Measurements from ENCODE around the gene RHOBTB3. TPM values are rescaled to one million over a fixed set of nuclear protein-coding genes. Genes with fewer than 3 reads are reported as not detected.

Gene RHOBTB3
- total and polyA plus RNA-seq, 2 donors (not counting 3 experiments of a cell fraction or from before 2014, with no cell fraction given): 44.1 to 52.1 TPM

DNA sequence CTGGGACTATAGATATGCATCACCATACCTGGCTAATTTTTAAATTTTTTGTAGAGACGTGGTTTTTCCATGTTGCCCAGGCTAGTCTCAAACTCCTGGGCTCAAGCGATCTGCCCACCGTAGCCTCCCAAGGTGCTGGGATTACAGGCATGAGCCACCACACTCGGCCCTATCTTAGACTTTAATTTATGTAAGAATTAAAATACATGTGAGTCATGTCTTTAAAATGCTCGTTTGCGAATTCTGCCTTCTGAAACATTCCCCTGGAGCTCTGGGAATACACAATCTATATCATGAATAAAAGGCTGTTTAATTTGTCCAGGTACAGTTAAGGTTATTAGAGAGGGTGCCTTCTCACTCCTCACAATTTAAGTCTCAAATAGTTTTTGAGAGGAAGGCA lies 32.8 kb downstream of the RHOBTB3 start:
- FAIRE-seq (no peak), DNase-seq (ENCODE audit: low read depth, low spot score) (no peak)
- no peak overlapping the region for H3K27ac ChIP-seq (ENCODE audit: insufficient read depth, low read depth, low read length)
- intact Hi-C loops (cut with micrococcal nuclease): no loop called here
- H3K9me1 ChIP-seq (replicated peaks; ENCODE audit: control insufficient read depth, extremely low read depth, insufficient read depth, low read length): no peaks in the 10 kb centered on the region
- peaks cover 35% of the 10 kb centered on the region for H3K4me1 ChIP-seq (ENCODE audit: control insufficient read depth, extremely low read depth, insufficient read depth, low read length)
- H4K20me1 ChIP-seq (replicated peaks; ENCODE audit: control insufficient read depth, extremely low read depth, insufficient read depth, low read length): no peaks in the 10 kb centered on the region
- no peak overlapping the region for H3K4me2 ChIP-seq (ENCODE audit: insufficient read depth, low read length)
- H3K79me2 ChIP-seq (ENCODE audit: control insufficient read depth, insufficient read depth, low read length): no peaks in the 10 kb centered on the region
- dilution Hi-C loops (cut with MboI; ENCODE audit: extremely low pct_ligation_motif_present, low sequenced_read_pairs): no loop called here
- no peaks in the 10 kb centered on the region for H3K9me3 ChIP-seq (replicated peaks; ENCODE audit: control insufficient read depth, insufficient read depth, low read length)
- no peak overlapping the region for H3K9ac ChIP-seq (replicated peaks; ENCODE audit: extremely low read depth, insufficient read depth, low read length)
- H3K4me3 ChIP-seq (replicated peaks in 1 of 3; ENCODE audit: insufficient read depth in 1 of 3, low read depth in 1 of 3, low read length in 3 of 3): no peak overlapping the region
- ChIA-PET POLR2A (no interaction called here), CTCF (interaction anchor here (1.7 kb wide), 1 partner anchor 33 kb away, joined by 3 read pairs; the partner anchor contains the start of gene RHOBTB3)
- no peak overlapping the region for H2AFZ ChIP-seq (ENCODE audit: low read depth, low read length)
- BruUV-seq (replicated peaks): no TSS peak
- H3K27me3 ChIP-seq (ENCODE audit: control insufficient read depth in 2 of 2, insufficient read depth in 2 of 2, low read length in 2 of 2): no peaks in the 10 kb centered on the region
- H3K36me3 ChIP-seq (ENCODE audit: control insufficient read depth in 2 of 2, extremely low read depth in 1 of 2, insufficient read depth in 2 of 2, low read length in 2 of 2): peaks cover 0 to 2% of the 10 kb centered on the region in 2 experiments
- TF ChIP-seq MYC (IDR thresholded peaks at IDR 0.05; ENCODE audit: low read depth, low read length) (no peak), EZH2 (IDR thresholded peaks at IDR 0.05; ENCODE audit: borderline replicate concordance, low read depth, low read length, severe bottlenecking) (no peak), JUN (IDR thresholded peaks at IDR 0.05; ENCODE audit: borderline replicate concordance, insufficient read depth, insufficient read length, low read depth) (no peak), GATA2 (IDR thresholded peaks at IDR 0.05; ENCODE audit: insufficient read depth, insufficient read length, low read depth, low read length) (no peak)

DNA sequence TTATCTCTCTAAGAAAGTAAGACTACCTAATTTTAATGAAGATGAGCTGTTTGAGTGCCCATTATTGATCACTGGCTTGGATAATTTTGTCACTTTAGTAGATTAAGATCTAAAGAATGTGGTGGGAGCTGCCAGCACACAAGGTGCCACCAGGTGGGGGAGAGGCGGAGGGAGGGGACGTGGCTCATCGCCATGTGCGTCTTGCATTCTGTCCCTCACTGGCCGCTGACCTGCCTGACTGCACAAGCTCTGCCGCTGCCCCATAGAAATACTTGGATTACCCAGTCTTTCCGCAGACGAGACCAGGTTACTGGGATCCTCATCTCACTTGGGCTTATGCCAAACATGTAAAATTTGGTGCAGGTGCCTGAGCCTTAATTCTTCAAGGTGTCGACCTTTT lies 37.6 kb downstream of the RHOBTB3 start:
- Histone ChIP-seq H3K27me3 (ENCODE audit: control insufficient read depth in 2 of 2, insufficient read depth in 2 of 2, low read length in 2 of 2) (no peaks in the 10 kb centered on the region), H3K4me3 (replicated peaks in 1 of 3; ENCODE audit: insufficient read depth in 1 of 3, low read depth in 1 of 3, low read length in 3 of 3) (no peak overlapping the region), H3K27ac (ENCODE audit: insufficient read depth, low read depth, low read length) (no peak overlapping the region), H4K20me1 (replicated peaks; ENCODE audit: control insufficient read depth, extremely low read depth, insufficient read depth, low read length) (no peaks in the 10 kb centered on the region), H3K9ac (replicated peaks; ENCODE audit: extremely low read depth, insufficient read depth, low read length) (no peak overlapping the region), H2AFZ (ENCODE audit: low read depth, low read length) (no peak overlapping the region), H3K36me3 (ENCODE audit: control insufficient read depth in 2 of 2, extremely low read depth in 1 of 2, insufficient read depth in 2 of 2, low read length in 2 of 2) (peaks cover 0 to 7% of the 10 kb centered on the region in 2 experiments), H3K9me1 (replicated peaks; ENCODE audit: control insufficient read depth, extremely low read depth, insufficient read depth, low read length) (no peaks in the 10 kb centered on the region), H3K4me1 (ENCODE audit: control insufficient read depth, extremely low read depth, insufficient read depth, low read length) (peaks cover 15% of the 10 kb centered on the region), H3K4me2 (ENCODE audit: insufficient read depth, low read length) (no peak overlapping the region), H3K79me2 (ENCODE audit: control insufficient read depth, insufficient read depth, low read length) (no peaks in the 10 kb centered on the region), H3K9me3 (replicated peaks; ENCODE audit: control insufficient read depth, insufficient read depth, low read length) (no peaks in the 10 kb centered on the region)
- dilution Hi-C loops (cut with MboI; ENCODE audit: extremely low pct_ligation_motif_present, low sequenced_read_pairs) (no loop called here), intact Hi-C loops (cut with micrococcal nuclease) (no loop called here)
- FAIRE-seq (no peak), DNase-seq (ENCODE audit: low read depth, low spot score) (no peak)
- TF ChIP-seq GATA2 (IDR thresholded peaks at IDR 0.05; ENCODE audit: insufficient read depth, insufficient read length, low read depth, low read length) (no peak), FOS (IDR thresholded peaks at IDR 0.05; ENCODE audit: borderline replicate concordance, insufficient read depth, low read length) (no peak), MAX (IDR thresholded peaks at IDR 0.05; ENCODE audit: insufficient read depth, insufficient read length) (no peak), POLR2AphosphoS5 (IDR thresholded peaks at IDR 0.05; ENCODE audit: insufficient read depth, low read depth, low read length) (no peak)
- ChIA-PET POLR2A (interaction anchor here (0.8 kb wide), 1 partner anchor 38 kb away, joined by 3 read pairs; the partner anchor contains the start of gene RHOBTB3), CTCF (interaction anchor here (1.1 to 6.2 kb wide), 3 partner anchors 12 to 56 kb away, joined by 4 to 62 read pairs (median 4); no protein-coding TSS in a partner anchor)
- BruUV-seq (replicated peaks): no TSS peak

Data from endothelial cell of umbilical vein (primary cell).